GM12878 (cell line): ENCODE measurements around the gene LIX1L.

ENCODE experiments used
- E2F4 ChIP-seq: IDR thresholded peaks from 2 replicates; pipeline ENCODE4 v1.6.1; 2012; ENCODE audit warnings: low read depth, low read length, improper control_type of control experiment
- EP300 ChIP-seq, 2 experiments: fragments of 150-350 bp in 1 of 2; IDR thresholded peaks; 2 replicates each; pipeline ENCODE4 v1.6.1; 2011 to 2012; ENCODE audit warnings: low read depth in 2 of 2, low read length in 2 of 2, borderline replicate concordance in 1 of 2, improper control_type of control experiment in 1 of 2, inconsistent platforms in 1 of 2; ENCODE audit not compliant: control insufficient read depth in 1 of 2
- EZH2 ChIP-seq: IDR thresholded peaks from 2 replicates; pipeline ENCODE4 v1.6.1; 2012; ENCODE audit warnings: low read depth, mild to moderate bottlenecking, control low read depth, inconsistent platforms, low read length, borderline replicate concordance; ENCODE audit not compliant: control insufficient read depth
- JUNB ChIP-seq: IDR thresholded peaks from 2 replicates; pipeline ENCODE4 v1.6.1; 2016; ENCODE audit warnings: antibody characterized with exemption, mild to moderate bottlenecking
- NR2C2 ChIP-seq: IDR thresholded peaks from 2 replicates; pipeline ENCODE4 v1.6.1; 2011; ENCODE audit warnings: borderline replicate concordance, low read depth; ENCODE audit not compliant: control insufficient read depth, insufficient read length
- RBBP5 ChIP-seq: fragments of 200-600 bp; sonication (generic); conservative IDR thresholded peaks from 2 replicates; pipeline ENCODE4 v1.6.1; 2016
- REST ChIP-seq: IDR thresholded peaks from 2 replicates; pipeline ENCODE4 v1.6.1; 2012; ENCODE audit warnings: mild to moderate bottlenecking, low read depth, low read length
- SIX5 ChIP-seq: IDR thresholded peaks from 2 replicates; pipeline ENCODE4 v1.6.1; 2011; ENCODE audit warnings: mild to moderate bottlenecking, low read depth, low read length, moderate library complexity; ENCODE audit not compliant: severe bottlenecking
- SP1 ChIP-seq: IDR thresholded peaks from one replicate; pipeline ENCODE4 v1.6.1; 2011; ENCODE audit warnings: low read depth, low read length
- ZZZ3 ChIP-seq: IDR thresholded peaks from 2 replicates; pipeline ENCODE4 v1.6.1; 2011; ENCODE audit warnings: low read depth; ENCODE audit not compliant: control insufficient read depth, insufficient read length
- TF ChIP-seq, protein P1 (sequence below), 3 experiments: IDR thresholded peaks in 2 of 3; conservative IDR thresholded peaks in 1 of 3; 2 replicates each; pipeline ENCODE4 v1.5.1; 2011; ENCODE audit warnings: low read depth in 3 of 3, low read length in 3 of 3, mild to moderate bottlenecking in 3 of 3, control low read depth in 2 of 3, moderate library complexity in 2 of 3, inconsistent platforms in 1 of 3, mixed read lengths in 1 of 3; ENCODE audit not compliant: control insufficient read depth in 2 of 3, insufficient read depth in 1 of 3; ENCODE audit errors: extremely low read depth in 1 of 3
- TF ChIP-seq, protein P2 (sequence below): fragments of 150-350 bp; IDR thresholded peaks from 2 replicates; pipeline ENCODE4 v1.6.1; 2016; ENCODE audit warnings: low read depth, low read length

GRCh38 chr1:145990249-145990855, 32.5 kb upstream of the LIX1L start:
- TF ChIP-seq, protein P1, sequence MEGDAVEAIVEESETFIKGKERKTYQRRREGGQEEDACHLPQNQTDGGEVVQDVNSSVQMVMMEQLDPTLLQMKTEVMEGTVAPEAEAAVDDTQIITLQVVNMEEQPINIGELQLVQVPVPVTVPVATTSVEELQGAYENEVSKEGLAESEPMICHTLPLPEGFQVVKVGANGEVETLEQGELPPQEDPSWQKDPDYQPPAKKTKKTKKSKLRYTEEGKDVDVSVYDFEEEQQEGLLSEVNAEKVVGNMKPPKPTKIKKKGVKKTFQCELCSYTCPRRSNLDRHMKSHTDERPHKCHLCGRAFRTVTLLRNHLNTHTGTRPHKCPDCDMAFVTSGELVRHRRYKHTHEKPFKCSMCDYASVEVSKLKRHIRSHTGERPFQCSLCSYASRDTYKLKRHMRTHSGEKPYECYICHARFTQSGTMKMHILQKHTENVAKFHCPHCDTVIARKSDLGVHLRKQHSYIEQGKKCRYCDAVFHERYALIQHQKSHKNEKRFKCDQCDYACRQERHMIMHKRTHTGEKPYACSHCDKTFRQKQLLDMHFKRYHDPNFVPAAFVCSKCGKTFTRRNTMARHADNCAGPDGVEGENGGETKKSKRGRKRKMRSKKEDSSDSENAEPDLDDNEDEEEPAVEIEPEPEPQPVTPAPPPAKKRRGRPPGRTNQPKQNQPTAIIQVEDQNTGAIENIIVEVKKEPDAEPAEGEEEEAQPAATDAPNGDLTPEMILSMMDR (IDR thresholded peaks at IDR 0.05 in 2 of 3, conservative IDR thresholded peaks at IDR 0.05 in 1 of 3; ENCODE audit: control insufficient read depth in 2 of 3, extremely low read depth in 1 of 3, insufficient read depth in 1 of 3, low read depth in 3 of 3, low read length in 3 of 3) = no peak
- TF ChIP-seq SP1 (no peak), RBBP5 (no peak), EZH2 (no peak), ZZZ3 (no peak), NR2C2 (no peak), REST (no peak), EP300 (IDR thresholded peaks at IDR 0.05; ENCODE audit: borderline replicate concordance in 1 of 2, control insufficient read depth in 1 of 2, low read depth in 2 of 2, low read length in 2 of 2) (no peak), SIX5 (no peak), JUNB (no peak), E2F4 (no peak)
- TF ChIP-seq, protein P2, sequence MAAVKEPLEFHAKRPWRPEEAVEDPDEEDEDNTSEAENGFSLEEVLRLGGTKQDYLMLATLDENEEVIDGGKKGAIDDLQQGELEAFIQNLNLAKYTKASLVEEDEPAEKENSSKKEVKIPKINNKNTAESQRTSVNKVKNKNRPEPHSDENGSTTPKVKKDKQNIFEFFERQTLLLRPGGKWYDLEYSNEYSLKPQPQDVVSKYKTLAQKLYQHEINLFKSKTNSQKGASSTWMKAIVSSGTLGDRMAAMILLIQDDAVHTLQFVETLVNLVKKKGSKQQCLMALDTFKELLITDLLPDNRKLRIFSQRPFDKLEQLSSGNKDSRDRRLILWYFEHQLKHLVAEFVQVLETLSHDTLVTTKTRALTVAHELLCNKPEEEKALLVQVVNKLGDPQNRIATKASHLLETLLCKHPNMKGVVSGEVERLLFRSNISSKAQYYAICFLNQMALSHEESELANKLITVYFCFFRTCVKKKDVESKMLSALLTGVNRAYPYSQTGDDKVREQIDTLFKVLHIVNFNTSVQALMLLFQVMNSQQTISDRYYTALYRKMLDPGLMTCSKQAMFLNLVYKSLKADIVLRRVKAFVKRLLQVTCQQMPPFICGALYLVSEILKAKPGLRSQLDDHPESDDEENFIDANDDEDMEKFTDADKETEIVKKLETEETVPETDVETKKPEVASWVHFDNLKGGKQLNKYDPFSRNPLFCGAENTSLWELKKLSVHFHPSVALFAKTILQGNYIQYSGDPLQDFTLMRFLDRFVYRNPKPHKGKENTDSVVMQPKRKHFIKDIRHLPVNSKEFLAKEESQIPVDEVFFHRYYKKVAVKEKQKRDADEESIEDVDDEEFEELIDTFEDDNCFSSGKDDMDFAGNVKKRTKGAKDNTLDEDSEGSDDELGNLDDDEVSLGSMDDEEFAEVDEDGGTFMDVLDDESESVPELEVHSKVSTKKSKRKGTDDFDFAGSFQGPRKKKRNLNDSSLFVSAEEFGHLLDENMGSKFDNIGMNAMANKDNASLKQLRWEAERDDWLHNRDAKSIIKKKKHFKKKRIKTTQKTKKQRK = no peak
